RCC 7860 (cell line): ENCODE measurements around the gene VSIG10L2.

ENCODE experiments used
- DNase-seq: peaks from one replicate; pipeline ENCODE4 v3.0.0-alpha.2; 2015; ENCODE audit warnings: low spot score
- FAIRE-seq: peaks from 2 replicates; lab custom pipeline; 2012; peaks lifted over from hg19 to GRCh38; lab: Jason Lieb, UNC

VSIG10L2 gene

GRCh38 chr11:125999234-125999880, 53.5 kb downstream of the VSIG10L2 start:
- FAIRE-seq = no peak
- no peak for DNase-seq

GRCh38 chr11:126002181-126002580, 56.3 kb downstream of the VSIG10L2 start:
- FAIRE-seq = no peak
- DNase-seq = no peak
